Coronary artery (tissue), 2 donors: Measurements from ENCODE around the gene PATJ.

Experiments
- DNase-seq: peaks from one replicate; pipeline ENCODE4 v3.0.0-alpha.2; 2017; ENCODE audit warnings: low spot score
- H3K27ac ChIP-seq, 2 donors: fragments of 200-600 bp; sonication (generic); one replicate each; pipeline ENCODE4 v1.5.1; 2016 to 2019
- H3K4me3 ChIP-seq: fragments of 200-600 bp; sonication (generic); 2 replicates; pipeline ENCODE4 v1.5.1; 2016; ENCODE audit warnings: mild to moderate bottlenecking, moderate library complexity
- CTCF ChIP-seq: fragments of 200-600 bp; sonication (generic); IDR thresholded peaks from one replicate; pipeline ENCODE4 v1.5.1; 2019; ENCODE audit warnings: antibody characterized with exemption

The PATJ gene

DNA sequence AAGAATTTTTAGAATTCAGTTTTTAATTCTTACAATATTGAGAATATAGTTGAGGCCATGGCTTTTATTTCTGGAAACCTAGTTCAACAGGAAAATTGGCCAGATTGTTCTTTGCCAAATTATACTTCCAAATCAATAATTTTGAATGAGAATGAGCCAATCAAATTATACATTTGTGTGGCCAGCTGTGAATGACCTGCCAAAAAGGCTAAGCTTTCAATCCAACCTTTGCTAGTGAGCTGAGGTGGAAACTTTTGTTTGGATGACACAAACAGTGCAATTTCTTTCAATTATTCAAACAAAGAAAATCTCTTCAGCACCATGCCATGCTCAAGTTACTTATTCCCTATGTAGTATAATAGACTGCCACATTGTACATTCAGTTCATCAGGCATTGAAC, 167.8 kb downstream of the PATJ start:
- no peak for TF ChIP-seq CTCF
- no peak for DNase-seq
- Histone ChIP-seq H3K4me3 (no peak overlapping the region), H3K27ac (no peak overlapping the region)

- TF ChIP-seq CTCF: no peak
- no peak overlapping the region for H3K27ac ChIP-seq
- no peak overlapping the region for H3K4me3 ChIP-seq
- DNase-seq: no peak
Observed at GRCh38 chr1:61914823-61915482, 172.7 kb downstream of the PATJ start.

DNA sequence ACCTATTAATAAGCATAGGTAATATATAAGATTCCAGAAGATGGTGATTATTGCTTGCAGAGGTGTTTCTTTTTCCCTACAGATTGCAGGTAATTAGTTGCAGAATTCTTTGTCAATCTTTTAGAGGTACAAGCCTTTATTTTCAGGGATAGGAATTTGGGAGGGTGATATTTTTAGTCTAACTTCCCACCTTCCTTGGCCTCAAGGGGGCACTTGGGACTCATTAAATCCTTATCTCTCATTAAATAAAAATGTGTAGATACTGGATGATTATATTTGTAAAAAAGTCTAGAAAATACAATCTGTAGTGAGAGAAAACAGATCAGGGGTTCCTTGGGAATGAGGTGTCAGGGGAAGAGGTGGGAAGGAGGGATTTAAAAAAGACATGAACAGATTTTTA, 179.2 kb downstream of the PATJ start:
- no peak for DNase-seq
- H3K27ac ChIP-seq: no peak overlapping the region
- no peak overlapping the region for H3K4me3 ChIP-seq
- TF ChIP-seq CTCF: no peak

GRCh38 chr1:61922950-61923480, 180.7 kb downstream of the PATJ start:
- no peak for TF ChIP-seq CTCF
- H3K27ac ChIP-seq: no peak overlapping the region
- no peak for DNase-seq
- H3K4me3 ChIP-seq: no peak overlapping the region

DNA sequence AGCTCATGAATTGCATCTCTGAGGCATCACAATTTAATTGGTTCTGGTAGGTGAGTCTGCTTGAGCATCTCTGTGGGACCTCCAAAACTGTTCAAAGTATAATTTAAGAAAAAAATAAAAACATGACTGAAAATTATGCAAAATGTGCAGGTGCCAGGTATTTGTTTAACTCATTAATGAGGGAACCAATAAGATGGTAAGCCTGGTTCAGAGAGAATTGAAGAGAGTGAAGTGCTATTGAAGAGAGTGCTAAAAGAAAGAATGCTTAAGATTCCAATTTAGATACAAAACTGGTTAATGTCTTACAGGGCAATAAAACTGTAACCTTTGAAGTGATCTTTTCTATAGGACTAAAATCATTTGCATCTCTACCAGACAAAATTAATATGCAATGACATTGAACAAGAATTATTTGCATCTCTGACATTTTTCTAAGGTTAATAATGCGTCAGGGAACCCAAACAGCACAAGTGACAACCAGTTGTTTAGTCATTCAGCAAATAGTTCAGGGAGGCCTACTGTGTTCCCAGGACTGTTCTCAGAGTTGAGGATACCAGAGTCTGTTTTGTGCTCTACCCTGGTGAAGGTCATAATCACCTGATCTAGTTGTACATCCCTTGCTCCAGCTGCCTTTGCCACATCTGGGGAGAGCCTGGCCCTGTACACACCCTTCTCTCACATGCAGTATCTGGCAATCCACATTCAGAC, 183.5 kb downstream of the PATJ start:
- Histone ChIP-seq H3K4me3 (no peak overlapping the region), H3K27ac (no peak overlapping the region)
- no peak for DNase-seq
- no peak for TF ChIP-seq CTCF

GRCh38 chr1:61926597-61926996, 184.3 kb downstream of the PATJ start:
- DNase-seq: no peak
- Histone ChIP-seq H3K27ac (no peak overlapping the region), H3K4me3 (no peak overlapping the region)
- TF ChIP-seq CTCF: no peak
